NCI-H226 (cell line): ENCODE measurements around the gene IMMP2L.
A peak's percentile ranks its signal among the peaks of the same experiment; 100 is the strongest.
"Not testable (repeated sequence)": the region's sequence is repeated elsewhere in the genome, so short reads cannot be mapped to it uniquely, and the experiment has no call there.

ENCODE experiments used
- DNase-seq: peaks from one replicate; pipeline ENCODE4 v3.0.0-alpha.2; 2015

Gene IMMP2L

GRCh38 chr7:111251365-111251764 lies 310.9 kb downstream of the IMMP2L start:
- not testable (repeated sequence) for DNase-seq

- DNase-seq, result not testable (repeated sequence)
These were observed 312.5 kb downstream of the IMMP2L start for GRCh38 chr7:111249807-111250206.

GRCh38 chr7:111242141-111242755 lies 320.0 kb downstream of the IMMP2L start:
- no peak for DNase-seq

GRCh38 chr7:111240371-111240770 lies 321.9 kb downstream of the IMMP2L start:
- no peak for DNase-seq

GRCh38 chr7:111239437-111239836 lies 322.9 kb downstream of the IMMP2L start:
- DNase-seq, result no peak

- DNase-seq, result no peak
These were observed 323.4 kb downstream of the IMMP2L start for GRCh38 chr7:111238886-111239285.

- no peak for DNase-seq
These were observed 326.6 kb downstream of the IMMP2L start for GRCh38 chr7:111235709-111236108.

GRCh38 chr7:111232249-111233084 lies 329.8 kb downstream of the IMMP2L start:
- DNase-seq, result peak; percentile 68

GRCh38 chr7:111229916-111230315 lies 332.4 kb downstream of the IMMP2L start:
- peak; percentile 15 for DNase-seq

- no peak for DNase-seq
These were observed 333.0 kb downstream of the IMMP2L start for GRCh38 chr7:111229181-111229740.

GRCh38 chr7:111228437-111228836 lies 333.9 kb downstream of the IMMP2L start:
- DNase-seq, result no peak

GRCh38 chr7:111226800-111227199 lies 335.5 kb downstream of the IMMP2L start:
- no peak for DNase-seq

- no peak for DNase-seq
These were observed 337.7 kb downstream of the IMMP2L start for GRCh38 chr7:111224354-111225231.

GRCh38 chr7:111223802-111224253 lies 338.5 kb downstream of the IMMP2L start:
- DNase-seq, result peak; percentile 25

- DNase-seq, result no peak
These were observed 346.7 kb downstream of the IMMP2L start for GRCh38 chr7:111215550-111215949.

GRCh38 chr7:111212857-111213523 lies 349.3 kb downstream of the IMMP2L start:
- DNase-seq, result no peak

- DNase-seq, result peak; percentile 57
These were observed 351.3 kb downstream of the IMMP2L start for GRCh38 chr7:111210996-111211395.

- DNase-seq, result no peak
These were observed 352.2 kb downstream of the IMMP2L start for GRCh38 chr7:111210043-111210442.

- no peak for DNase-seq
These were observed 357.0 kb downstream of the IMMP2L start for GRCh38 chr7:111205251-111205650.

- DNase-seq, result no peak
These were observed 360.0 kb downstream of the IMMP2L start for GRCh38 chr7:111202321-111202720.

GRCh38 chr7:111199643-111200042 lies 362.6 kb downstream of the IMMP2L start:
- DNase-seq, result peak; percentile 15

- DNase-seq, result peak; percentile 96
These were observed 364.0 kb downstream of the IMMP2L start for GRCh38 chr7:111198255-111198654.
